GM12878 (cell line): ENCODE data around the gene SMIM35.
"Not testable (repeated sequence)": the region's sequence is repeated elsewhere in the genome, so short reads cannot be mapped to it uniquely, and the experiment has no call there.

Source experiments
- ATF7 ChIP-seq: fragments of 450-650 bp; IDR thresholded peaks from 2 replicates; pipeline ENCODE4 v1.6.1; 2016; ENCODE audit warnings: low read depth, mild to moderate bottlenecking
- CHD2 ChIP-seq: IDR thresholded peaks from 2 replicates; pipeline ENCODE4 v1.6.1; 2011; ENCODE audit warnings: low read depth, low read length, improper control_type of control experiment, borderline replicate concordance
- CTCF ChIP-seq, 3 experiments: IDR thresholded peaks in 2 of 3; conservative IDR thresholded peaks in 1 of 3; 2 replicates each; pipeline ENCODE4 v1.5.1; 2011; ENCODE audit warnings: low read depth in 3 of 3, low read length in 3 of 3, mild to moderate bottlenecking in 3 of 3, control low read depth in 2 of 3, moderate library complexity in 2 of 3, inconsistent platforms in 1 of 3, mixed read lengths in 1 of 3; ENCODE audit not compliant: control insufficient read depth in 2 of 3, insufficient read depth in 1 of 3; ENCODE audit errors: extremely low read depth in 1 of 3
- HDGF ChIP-seq: fragments of 450-650 bp; IDR thresholded peaks from 2 replicates; pipeline ENCODE4 v1.6.1; 2016; ENCODE audit warnings: antibody characterized with exemption
- JUND ChIP-seq: IDR thresholded peaks from 2 replicates; pipeline ENCODE4 v1.6.1; 2012; ENCODE audit warnings: low read depth, mild to moderate bottlenecking, low read length, improper control_type of control experiment, moderate library complexity
- MEF2A ChIP-seq: IDR thresholded peaks from 2 replicates; pipeline ENCODE4 v1.6.1; 2011; ENCODE audit warnings: low read depth, mild to moderate bottlenecking, low read length, moderate library complexity; ENCODE audit not compliant: insufficient read depth
- NBN ChIP-seq: fragments of 450-650 bp; IDR thresholded peaks from 2 replicates; pipeline ENCODE4 v1.6.1; 2016
- POLR2A ChIP-seq: IDR thresholded peaks from 2 replicates; pipeline ENCODE4 v1.6.1; 2011; ENCODE audit warnings: low read depth, mild to moderate bottlenecking, low read length
- POLR2AphosphoS5 ChIP-seq: IDR thresholded peaks from 2 replicates; pipeline ENCODE4 v1.6.1; 2011; ENCODE audit warnings: mild to moderate bottlenecking, low read length, inconsistent platforms
- SIN3A ChIP-seq: IDR thresholded peaks from 2 replicates; pipeline ENCODE4 v1.6.1; 2012; ENCODE audit warnings: low read depth, low read length, improper control_type of control experiment
- SIX5 ChIP-seq: IDR thresholded peaks from 2 replicates; pipeline ENCODE4 v1.6.1; 2011; ENCODE audit warnings: mild to moderate bottlenecking, low read depth, low read length, moderate library complexity; ENCODE audit not compliant: severe bottlenecking
- STAT1 ChIP-seq: fragments of 450-650 bp; conservative IDR thresholded peaks from 2 replicates; pipeline ENCODE4 v1.6.1; 2014; ENCODE audit warnings: antibody characterized with exemption, mild to moderate bottlenecking
- TF ChIP-seq, protein P1 (sequence below): fragments of 450-650 bp; IDR thresholded peaks from 2 replicates; pipeline ENCODE4 v1.6.1; 2016; ENCODE audit warnings: mild to moderate bottlenecking

DNA sequence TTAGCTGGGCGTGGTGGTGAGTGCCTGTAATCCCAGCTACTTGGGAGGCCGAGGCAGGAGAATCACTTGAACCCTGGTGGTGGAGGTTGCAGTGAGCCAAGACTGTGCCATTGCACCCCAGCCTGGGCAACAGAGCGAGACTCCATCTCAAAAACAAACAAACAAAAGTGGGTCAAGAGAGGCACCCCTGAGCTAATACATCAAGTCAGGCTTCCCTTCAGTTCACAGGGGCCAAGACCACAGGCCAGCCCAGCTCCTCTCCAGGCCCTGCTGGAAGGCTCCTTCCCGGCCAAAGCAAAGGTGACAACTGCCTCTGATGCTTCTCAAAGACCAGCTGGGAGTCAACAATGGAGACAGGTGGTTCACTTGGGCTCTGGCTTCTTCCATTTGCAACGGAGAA, 24.6 kb downstream of the SMIM35 start:
- TF ChIP-seq SIN3A; STAT1; CTCF (IDR thresholded peaks at IDR 0.05 in 2 of 3, conservative IDR thresholded peaks at IDR 0.05 in 1 of 3; ENCODE audit: control insufficient read depth in 2 of 3, extremely low read depth in 1 of 3, insufficient read depth in 1 of 3, low read depth in 3 of 3, low read length in 3 of 3); MEF2A; NBN; POLR2A; HDGF; CHD2; POLR2AphosphoS5; ATF7; JUND; SIX5: not testable (repeated sequence)
- TF ChIP-seq, protein P1, sequence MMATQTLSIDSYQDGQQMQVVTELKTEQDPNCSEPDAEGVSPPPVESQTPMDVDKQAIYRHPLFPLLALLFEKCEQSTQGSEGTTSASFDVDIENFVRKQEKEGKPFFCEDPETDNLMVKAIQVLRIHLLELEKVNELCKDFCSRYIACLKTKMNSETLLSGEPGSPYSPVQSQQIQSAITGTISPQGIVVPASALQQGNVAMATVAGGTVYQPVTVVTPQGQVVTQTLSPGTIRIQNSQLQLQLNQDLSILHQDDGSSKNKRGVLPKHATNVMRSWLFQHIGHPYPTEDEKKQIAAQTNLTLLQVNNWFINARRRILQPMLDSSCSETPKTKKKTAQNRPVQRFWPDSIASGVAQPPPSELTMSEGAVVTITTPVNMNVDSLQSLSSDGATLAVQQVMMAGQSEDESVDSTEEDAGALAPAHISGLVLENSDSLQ: not testable (repeated sequence)
